Tibial nerve (tissue), 4 donors: Measurements from ENCODE around the gene FBLN2. TPM values are rescaled to one million over a fixed set of nuclear protein-coding genes. Genes with fewer than 3 reads are reported as not detected.

ENCODE experiments used
- DNase-seq, 2 donors: peaks; one replicate each; pipeline ENCODE4 v3.0.0-alpha.2; 2019; ENCODE audit warnings: low spot score in 2 of 2
- H3K27ac ChIP-seq, 4 donors: fragments of 200-600 bp; sonication (generic) in 3 of 4; one replicate each; pipeline ENCODE4 v1.5.1; 2017 to 2019; ENCODE audit warnings: mild to moderate bottlenecking in 1 of 4
- H3K27me3 ChIP-seq, 2 donors: fragments of 200-600 bp; sonication (generic) in 1 of 2; one replicate each; pipeline versions ENCODE4 v1.5.1 to v1.6.0; 2017 to 2019
- H3K36me3 ChIP-seq, 3 donors: fragments of 200-600 bp; sonication (generic); one replicate each; pipeline ENCODE4 v1.5.1; 2018 to 2019
- H3K4me1 ChIP-seq, 4 donors: fragments of 200-600 bp; sonication (generic) in 3 of 4; one replicate each; pipeline ENCODE4 v1.5.1; 2017 to 2019
- H3K4me3 ChIP-seq, 4 donors: fragments of 200-600 bp; sonication (generic) in 3 of 4; one replicate each; pipeline ENCODE4 v1.5.1; 2017 to 2019; ENCODE audit warnings: mild to moderate bottlenecking in 1 of 4, moderate library complexity in 1 of 4
- H3K9me3 ChIP-seq, 4 donors: fragments of 200-600 bp; sonication (generic) in 3 of 4; one replicate each; pipeline ENCODE4 v1.5.1; 2017 to 2019
- EP300 ChIP-seq, 2 donors: sonication (generic); formaldehyde crosslinking; IDR thresholded peaks; one replicate each; pipeline ENCODE4 v1.6.1; 2017; ENCODE audit warnings: antibody characterized with exemption in 2 of 2, mild to moderate bottlenecking in 1 of 2
- POLR2A ChIP-seq, 2 donors: fragments of 450-650 bp; IDR thresholded peaks; one replicate each; pipeline ENCODE4 v1.6.1; 2017; ENCODE audit warnings: antibody characterized with exemption in 2 of 2, mild to moderate bottlenecking in 2 of 2, moderate library complexity in 2 of 2
- WGBS, 2 donors: methylation state at CpG; one replicate each; pipeline ENCODE4 v1.1.5; 2018; 5-methylcytosine and 5-hydroxymethylcytosine counted together
- total RNA-seq, 4 donors: library from RNA; depleted of rRNA; stranded (reverse); fragments of >200 nt; gene quantifications; one replicate each; pipeline ENCODE4 v1.1.0, GENCODE V29; 2016
- TF ChIP-seq, protein P1 (sequence below), 5 experiments: fragments of 200-600 bp in 3 of 5; fragments of 450-650 bp in 2 of 5; sonication (generic) in 3 of 5; IDR thresholded peaks; one replicate each; pipeline ENCODE4 v1.5.1; 2016 to 2019; ENCODE audit warnings: antibody characterized with exemption in 5 of 5, mild to moderate bottlenecking in 3 of 5, moderate library complexity in 2 of 5

FBLN2 gene
- total RNA-seq, 4 donors from 2014 or later = 185 to 445 (median 240) TPM

DNA sequence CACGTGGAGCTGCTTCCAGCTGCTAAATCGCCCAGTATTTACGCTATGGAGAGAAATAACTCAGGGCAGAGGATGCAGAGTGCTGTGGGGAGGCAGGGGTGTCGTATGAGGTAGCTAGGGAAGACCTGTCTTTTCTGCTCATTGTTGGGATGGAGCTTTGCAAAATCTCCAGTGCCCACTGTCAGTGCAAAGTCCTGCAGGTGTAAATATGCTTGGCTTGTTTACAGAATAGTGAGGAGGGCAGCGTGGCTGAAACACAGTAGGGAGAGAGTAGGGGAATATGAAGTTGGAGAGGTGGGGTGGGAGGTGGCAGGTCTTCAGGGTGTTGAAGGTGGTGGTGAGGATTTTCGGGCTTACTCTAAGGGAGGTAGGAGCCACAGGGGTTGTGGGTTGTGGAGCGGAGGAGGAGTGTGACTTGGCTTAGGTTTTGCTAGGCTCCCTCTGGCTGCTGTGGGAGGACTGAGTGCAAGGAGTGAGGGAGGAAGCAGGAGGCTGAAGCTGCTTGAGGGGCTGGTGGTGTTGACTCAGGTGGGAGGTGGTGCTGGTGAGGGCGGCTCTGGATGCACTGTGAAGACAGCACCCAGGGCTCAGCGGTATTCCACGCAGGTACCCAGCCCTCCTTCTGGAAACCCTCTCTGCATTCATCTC lies 125.7 kb downstream of the FBLN2 start:
- no peak for DNase-seq
- Histone ChIP-seq H3K27me3 (peaks cover 0 to 7% of the 10 kb centered on the region in 2 donors), H3K27ac (no peak overlapping the region), H3K36me3 (no peaks in the 10 kb centered on the region), H3K4me3 (no peak overlapping the region), H3K4me1 (no peaks in the 10 kb centered on the region), H3K9me3 (no peaks in the 10 kb centered on the region)
- WGBS, 2 donors = 61 to 62% methylated on average over 10 of the region's 10 CpGs
- TF ChIP-seq POLR2A (IDR thresholded peaks at IDR 0.05) (no peak), EP300 (IDR thresholded peaks at IDR 0.05) (no peak)
- TF ChIP-seq, protein P1, sequence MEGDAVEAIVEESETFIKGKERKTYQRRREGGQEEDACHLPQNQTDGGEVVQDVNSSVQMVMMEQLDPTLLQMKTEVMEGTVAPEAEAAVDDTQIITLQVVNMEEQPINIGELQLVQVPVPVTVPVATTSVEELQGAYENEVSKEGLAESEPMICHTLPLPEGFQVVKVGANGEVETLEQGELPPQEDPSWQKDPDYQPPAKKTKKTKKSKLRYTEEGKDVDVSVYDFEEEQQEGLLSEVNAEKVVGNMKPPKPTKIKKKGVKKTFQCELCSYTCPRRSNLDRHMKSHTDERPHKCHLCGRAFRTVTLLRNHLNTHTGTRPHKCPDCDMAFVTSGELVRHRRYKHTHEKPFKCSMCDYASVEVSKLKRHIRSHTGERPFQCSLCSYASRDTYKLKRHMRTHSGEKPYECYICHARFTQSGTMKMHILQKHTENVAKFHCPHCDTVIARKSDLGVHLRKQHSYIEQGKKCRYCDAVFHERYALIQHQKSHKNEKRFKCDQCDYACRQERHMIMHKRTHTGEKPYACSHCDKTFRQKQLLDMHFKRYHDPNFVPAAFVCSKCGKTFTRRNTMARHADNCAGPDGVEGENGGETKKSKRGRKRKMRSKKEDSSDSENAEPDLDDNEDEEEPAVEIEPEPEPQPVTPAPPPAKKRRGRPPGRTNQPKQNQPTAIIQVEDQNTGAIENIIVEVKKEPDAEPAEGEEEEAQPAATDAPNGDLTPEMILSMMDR (IDR thresholded peaks at IDR 0.05) = no peak

DNA sequence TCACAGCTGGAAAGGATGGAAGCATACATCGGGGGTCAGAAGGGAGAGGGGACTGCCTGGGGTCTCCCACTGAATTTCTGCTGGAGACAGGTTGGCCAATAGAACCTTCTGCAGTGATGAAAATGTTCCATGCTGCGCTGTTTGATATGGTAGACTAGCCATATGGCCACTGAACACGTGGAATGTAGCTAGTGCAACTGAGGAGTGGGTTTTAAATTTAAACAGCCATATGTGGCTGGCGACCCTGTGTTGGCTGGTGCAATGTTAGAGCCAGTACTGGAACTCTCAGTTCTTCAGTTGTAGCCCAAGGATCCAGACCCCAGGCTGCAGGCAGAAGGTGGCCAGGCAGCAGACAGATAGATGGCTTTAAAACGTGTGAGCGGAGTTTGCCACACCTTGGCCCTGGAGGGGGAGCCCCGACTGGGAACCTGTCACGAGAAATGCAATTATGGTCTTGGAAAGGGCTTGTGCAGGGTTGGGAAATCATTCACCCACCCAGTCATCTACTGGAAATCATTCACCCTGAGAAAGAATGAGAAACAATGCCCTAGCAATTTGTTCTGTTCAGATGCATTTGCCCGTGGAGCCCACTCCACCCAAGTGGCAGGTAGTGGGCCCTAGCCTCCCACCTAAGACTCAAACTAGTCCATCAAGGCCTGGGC lies 127.6 kb downstream of the FBLN2 start:
- Histone ChIP-seq H3K4me3 (no peak overlapping the region), H3K27ac (no peak overlapping the region), H3K9me3 (no peaks in the 10 kb centered on the region), H3K4me1 (no peaks in the 10 kb centered on the region), H3K27me3 (peaks cover 0 to 4% of the 10 kb centered on the region in 2 donors), H3K36me3 (no peaks in the 10 kb centered on the region)
- no peak for DNase-seq
- no peak for TF ChIP-seq POLR2A (IDR thresholded peaks at IDR 0.05)
- TF ChIP-seq, protein P1 (IDR thresholded peaks at IDR 0.05) = no peak
- no peak for TF ChIP-seq EP300 (IDR thresholded peaks at IDR 0.05)
- 73 to 77% methylated on average over 6 to 9 of the region's 9 CpGs for WGBS, 2 donors

DNA sequence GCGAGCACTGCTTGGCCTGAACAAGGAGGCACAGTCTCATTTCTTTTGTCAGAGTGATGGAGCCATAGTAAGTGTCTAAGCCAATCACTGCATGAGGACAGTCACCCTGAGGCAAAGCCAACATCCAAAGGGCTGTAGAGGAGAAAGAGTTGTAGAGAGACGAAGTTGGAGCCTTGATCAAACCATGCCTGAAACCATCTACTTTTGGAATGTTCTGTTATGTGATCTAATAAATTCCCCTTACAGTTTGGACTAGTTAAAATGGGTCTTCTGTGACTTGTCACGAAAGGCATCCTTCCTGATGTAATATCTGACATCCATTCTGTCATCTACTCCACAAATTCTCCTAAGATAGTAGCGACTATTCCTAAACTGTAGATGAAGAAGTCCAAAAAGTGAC lies 128.3 kb downstream of the FBLN2 start:
- 89% methylated on average over 4 of the region's 4 CpGs for WGBS, 2 donors
- TF ChIP-seq POLR2A (IDR thresholded peaks at IDR 0.05) (no peak), EP300 (IDR thresholded peaks at IDR 0.05) (no peak)
- TF ChIP-seq, protein P1 (IDR thresholded peaks at IDR 0.05) = no peak
- H3K36me3 ChIP-seq = no peaks in the 10 kb centered on the region
- H3K27ac ChIP-seq = no peak overlapping the region
- H3K27me3 ChIP-seq = peaks cover 0 to 4% of the 10 kb centered on the region in 2 donors
- no peak overlapping the region for H3K4me3 ChIP-seq
- DNase-seq = no peak
- no peaks in the 10 kb centered on the region for H3K4me1 ChIP-seq
- no peaks in the 10 kb centered on the region for H3K9me3 ChIP-seq

DNA sequence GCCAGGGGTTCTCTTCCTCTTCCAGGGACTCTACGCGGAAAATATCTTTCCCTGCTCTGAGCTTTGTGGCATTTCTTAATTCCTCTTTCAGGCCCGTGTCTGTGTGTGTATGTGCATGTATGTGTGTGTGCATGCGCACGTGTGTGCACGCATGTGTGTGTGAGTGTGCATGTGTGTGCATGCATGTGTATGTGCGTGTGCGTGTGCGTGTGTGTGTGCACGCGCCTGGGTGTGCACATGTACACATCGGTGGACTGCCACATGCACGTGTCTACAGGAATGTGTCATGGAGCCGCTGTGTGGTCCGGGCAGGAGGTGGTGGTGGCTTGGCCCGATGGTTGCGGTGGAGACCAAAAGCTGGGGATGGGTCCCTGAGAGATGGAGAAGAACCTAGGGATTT lies 133.0 kb downstream of the FBLN2 start:
- H3K27ac ChIP-seq = no peak overlapping the region
- no peaks in the 10 kb centered on the region for H3K36me3 ChIP-seq
- H3K9me3 ChIP-seq = no peaks in the 10 kb centered on the region
- no peak for TF ChIP-seq EP300 (IDR thresholded peaks at IDR 0.05)
- TF ChIP-seq, protein P1 (IDR thresholded peaks at IDR 0.05) = no peak
- no peak for TF ChIP-seq POLR2A (IDR thresholded peaks at IDR 0.05)
- H3K4me3 ChIP-seq = no peak overlapping the region
- no peaks in the 10 kb centered on the region for H3K4me1 ChIP-seq
- H3K27me3 ChIP-seq = no peaks in the 10 kb centered on the region
- DNase-seq = no peak
- 76 to 83% methylated on average over 16 to 17 of the region's 17 CpGs for WGBS, 2 donors

DNA sequence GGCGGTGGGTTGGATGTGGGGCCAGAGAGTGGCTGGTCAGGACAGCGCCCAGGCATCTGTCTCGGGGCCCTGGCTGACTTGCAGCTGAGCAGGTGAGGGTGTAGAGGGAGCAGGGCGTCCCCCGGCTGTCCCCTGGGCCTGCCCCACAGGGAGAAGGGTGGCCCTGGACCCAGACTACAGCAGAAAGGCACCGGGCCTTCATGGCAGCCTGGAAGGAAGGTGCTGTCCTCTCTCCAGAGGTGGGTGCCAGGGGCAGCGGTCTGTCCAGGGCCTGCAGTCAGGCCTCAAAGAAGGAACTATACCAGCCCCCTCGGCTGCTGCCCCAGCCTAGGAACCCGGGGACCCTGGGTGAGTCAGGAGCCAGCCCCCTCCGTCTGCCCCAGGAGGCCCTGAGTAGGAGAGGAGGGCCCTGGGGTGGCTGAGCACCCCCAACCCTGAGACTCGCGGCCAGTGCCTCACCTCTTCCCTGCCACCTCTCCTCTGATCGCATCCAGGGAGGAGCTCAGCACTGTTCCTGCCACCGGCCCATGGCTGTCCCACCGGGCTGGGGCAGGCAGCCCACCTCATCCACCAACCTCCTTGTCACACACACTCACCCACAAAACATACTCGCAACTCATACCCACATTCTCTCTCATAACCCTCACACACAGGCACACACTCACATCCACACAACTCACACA lies 133.5 kb downstream of the FBLN2 start:
- WGBS, 2 donors = 79 to 83% methylated on average over 9 to 16 of the region's 16 CpGs
- TF ChIP-seq, protein P1 (IDR thresholded peaks at IDR 0.05) = no peak
- no peak for TF ChIP-seq POLR2A (IDR thresholded peaks at IDR 0.05)
- TF ChIP-seq EP300 (IDR thresholded peaks at IDR 0.05) = no peak
- no peaks in the 10 kb centered on the region for H3K27me3 ChIP-seq
- no peak overlapping the region for H3K4me3 ChIP-seq
- H3K9me3 ChIP-seq = no peaks in the 10 kb centered on the region
- no peak for DNase-seq
- H3K27ac ChIP-seq = no peak overlapping the region
- no peaks in the 10 kb centered on the region for H3K4me1 ChIP-seq
- no peaks in the 10 kb centered on the region for H3K36me3 ChIP-seq
